ENCODE results near the gene ZNF683. TPM values are rescaled to one million over a fixed set of nuclear protein-coding genes. Genes with fewer than 3 reads are reported as not detected.
"Not testable (repeated sequence)": the region's sequence is repeated elsewhere in the genome, so short reads cannot be mapped to it uniquely, and the experiment has no call there.

The ZNF683 gene
- polyA plus RNA-seq, 1 donor, result not detected

DNA sequence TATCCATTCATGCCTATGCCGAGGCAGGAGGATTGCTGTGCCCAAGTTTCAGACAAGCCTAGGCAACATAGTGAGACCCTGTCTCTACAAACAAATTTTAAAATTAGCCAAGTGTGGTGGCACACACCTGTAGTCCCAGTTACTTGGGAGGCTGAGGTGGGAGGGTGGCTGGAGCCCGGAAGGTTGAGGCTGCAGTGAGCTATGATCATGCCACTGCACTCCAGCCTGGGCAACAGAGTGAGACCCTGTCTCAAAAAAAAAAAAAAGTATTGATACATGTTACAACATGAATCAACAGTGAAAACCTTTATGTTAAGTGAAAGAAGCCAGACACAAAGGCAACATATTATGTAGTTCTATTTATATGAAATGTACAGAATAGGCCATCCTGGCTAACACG, 12.5 kb upstream of the ZNF683 start:
- not testable (repeated sequence) for DNase-seq (ENCODE audit: low read depth)

DNA sequence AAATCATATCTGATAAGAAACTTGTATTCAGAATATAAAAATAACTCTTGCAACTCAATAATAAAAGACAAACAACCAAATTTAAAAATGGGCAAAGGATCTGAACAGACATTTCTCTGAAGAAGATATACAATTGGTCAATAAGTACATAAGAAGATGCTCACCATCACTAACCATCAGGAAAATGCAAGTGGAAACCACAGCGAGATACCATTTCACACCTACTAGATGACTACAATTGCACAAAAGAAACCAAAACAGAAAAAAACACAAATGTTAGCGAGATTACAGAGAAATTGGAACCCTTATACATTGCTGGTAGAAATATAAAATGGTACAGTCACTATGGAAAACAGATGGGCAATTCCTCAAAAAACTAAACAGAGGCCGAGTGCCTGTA, 11.5 kb upstream of the ZNF683 start:
- DNase-seq (ENCODE audit: low read depth), result no peak

DNA sequence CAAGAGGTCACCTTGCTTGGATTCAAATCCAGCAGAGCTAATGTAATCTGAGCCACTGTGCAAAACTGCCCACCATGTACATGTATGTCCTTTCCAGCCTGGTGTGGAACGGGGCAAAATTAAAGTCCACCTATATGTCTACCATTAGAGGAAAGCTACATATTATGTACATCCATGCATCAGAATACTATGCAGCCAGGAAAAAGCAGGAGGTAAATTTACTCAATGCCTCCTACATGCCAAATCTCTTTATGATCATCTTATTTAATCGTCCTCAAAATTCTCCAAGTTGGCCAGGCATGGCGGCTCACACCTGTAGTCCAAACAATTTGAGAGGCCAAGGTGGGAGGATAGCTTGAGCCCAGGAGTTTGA, 6.3 kb upstream of the ZNF683 start:
- DNase-seq (ENCODE audit: low read depth), result no peak

DNA sequence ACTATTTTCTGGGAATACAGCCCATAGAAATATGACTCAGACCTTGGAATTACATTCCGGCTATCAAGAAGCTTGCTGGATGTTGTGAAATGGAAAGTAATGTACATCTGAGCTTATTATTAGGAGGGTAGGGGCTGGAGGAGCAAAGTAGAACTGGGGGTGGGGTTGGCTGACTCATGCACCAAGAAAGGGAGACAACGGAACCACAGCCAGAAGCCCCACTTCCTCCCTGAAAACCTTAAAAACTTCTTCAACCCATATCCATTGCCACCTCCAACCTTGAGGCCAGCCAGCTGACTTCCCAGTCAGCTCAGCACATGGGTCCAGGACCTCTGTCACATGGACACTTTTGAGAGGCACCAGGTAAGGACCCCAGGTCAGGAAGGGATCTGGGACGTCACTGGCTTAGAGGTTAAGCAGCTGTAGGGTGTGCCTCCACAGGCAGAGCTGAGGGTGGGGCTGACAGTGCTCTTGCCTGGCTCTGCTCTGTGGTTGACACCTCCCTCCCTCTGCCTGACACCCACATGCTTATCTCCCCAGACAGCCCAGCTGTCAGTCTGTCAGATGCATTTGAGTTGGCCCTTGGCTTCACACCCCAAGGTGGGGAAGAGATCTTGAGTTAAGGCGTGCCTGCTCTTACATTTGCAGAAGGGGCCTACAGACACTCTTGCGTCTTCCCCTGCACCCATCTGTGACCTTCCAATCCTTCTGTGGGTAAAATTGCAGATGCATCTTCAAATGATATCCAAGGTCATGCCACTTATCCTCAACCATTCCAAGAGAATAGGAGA, 5.7 kb upstream of the ZNF683 start:
- DNase-seq (ENCODE audit: low read depth), result peak; percentile 28

DNA sequence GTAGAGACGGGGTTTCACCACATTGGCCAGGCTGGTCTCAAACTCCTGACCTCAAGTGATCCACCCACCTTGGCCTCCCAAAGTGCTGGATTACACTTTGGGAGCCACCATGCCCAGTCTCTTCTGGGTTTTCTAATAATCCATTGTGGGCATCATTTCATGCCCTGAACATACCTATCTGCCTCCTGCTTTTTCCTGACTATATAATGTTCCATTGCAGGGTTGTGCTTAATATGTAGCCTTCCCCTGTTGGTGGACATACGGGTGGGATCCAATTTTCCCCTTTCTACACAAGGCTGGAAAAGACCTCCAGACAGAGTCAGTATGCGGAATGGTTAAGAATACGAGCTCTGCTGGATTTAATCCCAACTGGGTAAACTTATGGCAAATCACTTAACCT, 3.5 kb upstream of the ZNF683 start:
- DNase-seq (ENCODE audit: low read depth), result no peak

DNA sequence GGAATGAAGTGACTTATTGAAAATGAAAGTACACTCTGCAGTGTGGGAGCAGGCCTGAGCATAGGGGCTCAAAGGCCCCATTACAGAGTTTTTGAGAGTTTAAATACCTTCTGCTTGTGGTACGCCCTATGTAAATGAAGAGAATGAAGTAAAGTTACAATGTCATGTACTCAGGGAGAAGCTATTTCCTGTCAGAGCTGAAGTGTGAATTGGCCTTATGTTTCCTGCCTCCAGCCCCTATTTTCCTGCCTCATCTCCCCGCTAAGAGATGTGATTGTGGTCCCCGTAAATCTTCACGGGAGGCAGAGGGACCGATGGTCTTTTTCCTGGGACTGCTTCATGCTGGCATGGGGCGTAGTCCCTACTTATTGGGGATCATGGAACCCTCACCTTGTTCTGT, 2.5 kb upstream of the ZNF683 start:
- DNase-seq (ENCODE audit: low read depth), result no peak

GRCh38 chr1:26374361-26374760, 1.8 kb upstream of the ZNF683 start:
- DNase-seq (ENCODE audit: low read depth), result not testable (repeated sequence)

DNA sequence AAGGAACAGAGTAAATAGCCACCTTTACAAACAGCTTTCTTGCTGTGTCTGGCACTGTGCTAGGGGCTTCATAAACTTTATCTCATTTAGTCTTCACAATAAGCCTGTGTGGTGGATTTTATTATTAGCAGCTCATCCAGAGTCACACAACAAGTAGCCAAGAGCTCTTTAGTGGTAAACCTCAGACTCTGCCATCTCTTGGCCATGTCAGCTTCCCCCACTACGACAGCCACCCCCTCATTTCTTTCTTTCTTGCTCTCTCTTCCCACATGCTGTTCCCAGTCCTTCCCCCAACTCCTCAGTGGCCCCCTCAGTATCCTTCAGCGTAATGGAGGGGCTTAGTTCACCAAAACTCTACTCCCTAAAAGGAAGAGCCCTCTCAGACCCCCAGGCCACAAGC, 1.2 kb upstream of the ZNF683 start:
- no peak for DNase-seq (ENCODE audit: low read depth)

DNA sequence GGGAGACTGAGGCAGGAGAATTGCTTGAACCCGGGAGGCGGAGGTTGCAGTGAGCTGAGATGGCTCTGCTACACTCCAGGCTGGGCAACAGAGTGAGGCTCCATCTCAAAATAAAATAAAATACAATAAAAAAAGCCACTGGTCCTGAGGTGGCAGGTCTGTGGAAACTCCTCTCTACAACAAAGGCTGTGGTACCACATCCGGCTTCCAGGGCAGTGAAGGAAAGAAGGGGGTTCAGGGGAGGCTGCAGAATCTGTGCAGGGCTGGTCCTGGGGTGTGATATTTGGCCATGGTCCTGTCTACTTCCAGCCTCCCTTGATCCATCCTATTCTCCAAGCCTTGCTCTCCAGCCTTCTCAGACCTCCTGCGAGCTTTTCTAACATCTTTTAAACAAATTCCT, 731 bp upstream of the ZNF683 start:
- DNase-seq (ENCODE audit: low read depth), result no peak

DNA sequence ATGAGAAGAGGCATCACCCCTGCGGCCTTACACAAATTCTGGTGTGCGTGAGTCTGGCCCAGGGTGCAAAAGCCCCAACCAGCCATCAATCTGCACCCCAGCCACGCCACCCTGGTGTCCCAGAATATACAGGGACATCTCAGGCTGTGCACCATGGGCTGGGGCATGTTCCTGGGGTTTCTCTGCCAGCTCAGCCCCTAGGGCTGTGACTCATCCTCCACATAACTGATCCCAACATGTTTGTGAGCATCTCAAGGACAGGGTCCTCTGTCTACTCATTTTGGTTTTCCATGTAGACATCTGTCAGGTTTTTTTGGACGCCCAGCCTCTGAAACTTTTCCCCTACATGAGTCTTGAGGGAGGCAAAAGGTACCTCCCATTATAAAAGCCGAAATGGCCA, 511 bp downstream of the ZNF683 start:
- no peak for DNase-seq (ENCODE audit: low read depth)

GRCh38 chr1:26370591-26371382, 1.8 kb downstream of the ZNF683 start:
- DNase-seq (ENCODE audit: low read depth), result no peak

GRCh38 chr1:26368486-26368885, 4.1 kb downstream of the ZNF683 start:
- no peak for DNase-seq (ENCODE audit: low read depth)

DNA sequence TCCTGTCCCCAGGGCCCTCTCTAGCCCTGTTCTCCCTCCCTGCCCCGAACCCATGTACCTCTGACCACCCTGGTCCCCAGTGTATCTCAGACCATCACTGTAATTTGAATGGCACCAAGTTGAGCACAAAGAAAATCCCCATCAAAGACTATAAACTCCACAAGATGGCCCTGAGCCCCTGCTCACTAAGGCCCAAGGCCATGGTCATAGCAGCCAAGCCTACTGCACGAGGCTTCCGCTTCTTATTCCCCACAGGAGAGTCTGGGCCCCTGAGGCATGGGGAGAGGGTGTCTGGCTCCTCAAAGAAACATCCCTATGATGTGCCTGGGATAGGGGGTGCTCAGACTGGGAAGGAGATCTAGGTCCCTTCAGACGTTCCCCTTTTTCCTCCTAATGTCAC, 4.5 kb downstream of the ZNF683 start:
- DNase-seq (ENCODE audit: low read depth), result no peak

DNA sequence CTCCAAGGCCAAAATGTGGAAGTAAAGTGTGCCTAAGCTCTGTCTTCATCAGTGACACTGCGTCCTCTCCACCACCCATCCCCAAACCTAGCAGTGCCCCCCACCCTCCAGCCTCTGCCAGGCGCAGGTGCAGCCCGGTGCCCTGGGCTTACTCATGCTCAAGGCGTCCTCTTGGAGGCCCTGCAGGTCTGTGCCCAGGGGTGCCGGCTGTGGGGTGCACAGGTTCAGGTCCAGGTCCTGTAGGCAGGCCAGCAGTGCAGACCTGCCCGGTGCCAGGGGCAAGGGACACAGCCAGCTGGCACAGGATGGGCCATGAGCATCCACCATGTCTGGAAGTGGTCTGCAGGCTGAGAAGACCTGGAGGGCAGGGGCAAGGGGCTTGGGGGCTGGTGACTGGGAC, 5.1 kb downstream of the ZNF683 start:
- no peak for DNase-seq (ENCODE audit: low read depth)

DNA sequence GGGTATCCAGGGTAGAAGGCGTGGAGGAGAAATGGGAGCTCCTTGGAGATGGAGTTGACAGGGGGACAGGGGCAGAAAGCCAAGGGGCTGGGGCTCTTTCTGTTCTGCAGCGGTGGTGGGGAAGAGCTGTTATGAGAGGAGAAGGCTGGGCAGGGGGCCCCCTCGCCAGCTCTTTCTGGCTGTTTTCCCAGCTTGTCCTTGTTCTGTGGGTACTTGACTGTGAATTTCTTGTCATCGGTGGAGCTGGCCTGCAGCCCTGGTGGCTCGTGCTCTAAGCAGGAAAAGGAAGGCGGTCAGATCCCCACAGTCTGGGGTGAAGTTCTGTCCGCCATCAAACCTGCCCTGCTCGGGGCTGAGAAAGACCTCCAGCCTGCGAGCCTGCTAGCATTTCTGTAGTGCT, 7.6 kb downstream of the ZNF683 start:
- no peak for DNase-seq (ENCODE audit: low read depth)

- DNase-seq (ENCODE audit: low read depth), result peak; percentile 40
These were observed 8.8 kb downstream of the ZNF683 start for GRCh38 chr1:26363549-26364448.

GRCh38 chr1:26362331-26362730, 10.2 kb downstream of the ZNF683 start:
- DNase-seq (ENCODE audit: low read depth), result no peak

DNA sequence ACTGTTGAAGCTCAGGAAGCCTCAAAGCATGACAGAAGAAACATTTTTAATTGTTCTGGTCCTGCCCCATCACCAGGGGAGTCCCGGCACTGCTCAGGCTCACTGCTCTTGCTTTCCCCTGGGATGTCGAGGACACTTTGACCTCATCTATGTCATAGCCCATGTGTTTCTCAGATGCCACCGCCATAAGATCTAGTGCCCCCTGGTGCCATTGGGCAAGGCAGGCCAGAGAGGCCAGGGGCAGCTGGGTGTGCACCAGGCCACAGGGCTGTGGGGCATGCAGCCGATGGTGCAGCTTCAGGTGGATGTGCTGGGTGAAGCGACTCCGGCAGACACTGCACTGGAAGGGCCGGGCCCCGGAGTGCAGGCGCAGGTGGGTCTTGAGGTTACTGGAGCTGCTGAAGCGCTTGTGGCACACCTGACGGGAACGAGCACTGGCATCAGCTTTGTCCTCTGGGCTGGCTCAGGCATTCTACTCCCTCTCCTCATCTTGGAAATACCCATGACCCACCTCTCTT, 10.9 kb downstream of the ZNF683 start:
- no peak for DNase-seq (ENCODE audit: low read depth)

GRCh38 chr1:26360807-26361604, 11.5 kb downstream of the ZNF683 start:
- DNase-seq (ENCODE audit: low read depth), result no peak

- DNase-seq (ENCODE audit: low read depth), result no peak
These were observed 12.4 kb downstream of the ZNF683 start for GRCh38 chr1:26359981-26360806.
